Activated T-helper 1 cell treated with anti-CD3 and anti-CD28 coated beads, Interleukin-12 subunit alpha, Interleukin-12 subunit beta, Interleukin-2, Interleukin-4 antibody, amounts not matched to agents 30 ng/mL and 10 ng/mL and 1 ng/mL, durations not matched to agents 14 hours and 24 hours and 36 hours (primary cell): ENCODE results near the gene SUPT5H. TPM values are rescaled to one million over a fixed set of nuclear protein-coding genes. Genes with fewer than 3 reads are reported as not detected.
A peak's percentile ranks its signal among the peaks of the same experiment; 100 is the strongest.
"Not testable (repeated sequence)": the region's sequence is repeated elsewhere in the genome, so short reads cannot be mapped to it uniquely, and the experiment has no call there.

ENCODE experiments used
- DNase-seq: peaks from one replicate; pipeline ENCODE4 v3.0.0; 2021; ENCODE audit warnings: low spot score
- H3K27ac Mint-ChIP-seq: one replicate; pipeline ENCODE4 v1.8.0; 2021; ENCODE audit warnings: mild to moderate bottlenecking, mixed read lengths
- H3K27me3 Mint-ChIP-seq: one replicate; pipeline ENCODE4 v1.8.0; 2022; ENCODE audit warnings: mild to moderate bottlenecking, moderate library complexity, mixed read lengths; ENCODE audit not compliant: insufficient read depth
- H3K36me3 Mint-ChIP-seq: one replicate; pipeline ENCODE4 v1.8.0; 2021; ENCODE audit warnings: low read depth, mixed read lengths
- H3K4me1 Mint-ChIP-seq: one replicate; pipeline ENCODE4 v1.8.0; 2021; ENCODE audit warnings: low read depth, mixed read lengths
- H3K4me3 Mint-ChIP-seq: one replicate; pipeline ENCODE4 v1.8.0; 2021; ENCODE audit warnings: mild to moderate bottlenecking, moderate library complexity, mixed read lengths
- H3K9me3 Mint-ChIP-seq: one replicate; pipeline ENCODE4 v1.8.0; 2021; ENCODE audit warnings: mixed read lengths
- intact Hi-C: fragments of 100-400 bp; cut with micrococcal nuclease; formaldehyde crosslinking; loops from one replicate; pipeline ENCODE4 v1.15.1; 2024
- total RNA-seq: library from RNA; stranded (reverse); gene quantifications from 2 replicates; pipeline ENCODE4 v1.2.3, GENCODE V29; 2022

SUPT5H gene
- total RNA-seq, 1 donor from 2014 or later: 200 TPM

DNA sequence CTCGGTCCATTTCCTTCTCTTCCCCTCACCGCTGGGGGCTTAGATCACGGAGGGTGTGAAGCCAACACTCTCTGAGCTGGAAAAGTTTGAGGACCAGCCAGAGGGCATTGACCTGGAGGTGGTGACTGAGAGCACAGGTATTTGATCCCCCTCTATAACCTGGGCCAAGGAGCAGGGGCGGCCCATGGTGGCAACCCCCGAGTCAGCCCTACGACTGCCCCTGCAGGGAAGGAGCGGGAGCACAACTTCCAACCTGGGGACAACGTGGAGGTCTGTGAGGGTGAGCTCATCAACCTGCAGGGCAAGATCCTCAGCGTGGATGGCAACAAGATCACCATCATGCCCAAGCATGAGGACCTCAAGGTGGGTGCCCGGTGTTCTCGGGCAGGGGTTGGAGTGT lies 23.7 kb downstream of the SUPT5H start:
- no peak overlapping the region for H3K27ac Mint-ChIP-seq
- intact Hi-C loops: no loop called here
- no peaks in the 10 kb centered on the region for H3K9me3 Mint-ChIP-seq
- H3K27me3 Mint-ChIP-seq: no peaks in the 10 kb centered on the region
- peaks cover 24% of the 10 kb centered on the region for H3K4me1 Mint-ChIP-seq
- peaks cover 68% of the 10 kb centered on the region for H3K36me3 Mint-ChIP-seq
- H3K4me3 Mint-ChIP-seq: no peak overlapping the region
- no peak for DNase-seq

DNA sequence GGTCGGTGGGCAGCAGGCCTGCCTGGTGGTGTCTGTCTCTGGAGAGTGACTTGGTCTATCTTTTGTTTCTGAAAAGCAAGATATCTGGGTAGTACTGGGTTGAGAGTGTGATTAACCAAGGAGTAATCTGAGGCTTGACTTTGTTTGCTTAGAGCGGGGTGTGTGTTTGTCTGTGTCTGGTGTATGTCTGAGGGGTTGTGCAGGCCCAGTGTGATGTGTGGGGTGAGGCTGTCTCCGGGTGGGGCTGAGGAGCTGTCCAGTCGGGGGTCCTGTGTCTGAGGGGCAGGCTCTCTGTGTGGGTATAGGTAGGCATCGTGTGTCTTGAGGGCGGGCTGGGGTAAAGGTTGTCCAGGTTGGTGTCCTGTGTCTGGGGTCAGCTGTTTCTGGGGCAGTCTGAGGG lies 24.2 kb downstream of the SUPT5H start:
- no peaks in the 10 kb centered on the region for H3K27me3 Mint-ChIP-seq
- no peaks in the 10 kb centered on the region for H3K9me3 Mint-ChIP-seq
- peaks cover 72% of the 10 kb centered on the region for H3K36me3 Mint-ChIP-seq
- intact Hi-C loops: no loop called here
- peak overlapping the region; percentile 67 for H3K27ac Mint-ChIP-seq
- DNase-seq: no peak
- H3K4me1 Mint-ChIP-seq: peaks cover 24% of the 10 kb centered on the region
- no peak overlapping the region for H3K4me3 Mint-ChIP-seq

DNA sequence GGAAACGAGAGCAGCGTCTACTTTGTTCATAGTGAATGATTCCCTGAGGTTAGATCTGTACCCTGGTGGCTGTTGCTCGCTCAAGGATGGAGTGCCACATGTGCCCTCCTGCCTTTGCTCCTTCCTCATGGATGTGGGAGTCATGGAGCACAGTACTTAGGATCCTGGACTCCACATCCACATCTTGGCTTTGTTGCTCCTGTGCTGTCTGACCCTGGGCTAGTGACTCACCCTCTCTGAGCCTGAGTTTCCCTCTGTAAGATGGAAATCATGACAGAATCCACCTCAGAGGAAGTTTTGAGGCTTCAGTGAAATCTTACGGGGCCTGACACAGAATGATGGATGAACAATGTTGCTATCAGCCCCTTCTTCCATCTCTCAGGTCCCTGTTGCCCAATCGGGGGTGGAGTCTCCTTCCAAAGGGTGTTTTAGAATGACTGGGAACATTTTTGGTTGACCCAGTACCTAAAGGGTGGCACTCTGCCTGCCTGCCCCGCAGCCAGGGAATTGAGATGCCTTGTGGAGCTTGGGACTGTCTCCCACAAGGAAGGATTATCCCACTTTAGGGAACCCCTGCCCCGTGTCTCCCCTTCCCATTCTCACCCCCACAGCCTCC lies 25.4 kb downstream of the SUPT5H start:
- Mint-ChIP-seq H3K36me3 (peaks cover 67% of the 10 kb centered on the region), H3K9me3 (no peaks in the 10 kb centered on the region), H3K27me3 (no peaks in the 10 kb centered on the region), H3K4me1 (peaks cover 24% of the 10 kb centered on the region), H3K4me3 (no peak overlapping the region), H3K27ac (peak overlapping the region; percentile 76)
- intact Hi-C loops: no loop called here
- no peak for DNase-seq

DNA sequence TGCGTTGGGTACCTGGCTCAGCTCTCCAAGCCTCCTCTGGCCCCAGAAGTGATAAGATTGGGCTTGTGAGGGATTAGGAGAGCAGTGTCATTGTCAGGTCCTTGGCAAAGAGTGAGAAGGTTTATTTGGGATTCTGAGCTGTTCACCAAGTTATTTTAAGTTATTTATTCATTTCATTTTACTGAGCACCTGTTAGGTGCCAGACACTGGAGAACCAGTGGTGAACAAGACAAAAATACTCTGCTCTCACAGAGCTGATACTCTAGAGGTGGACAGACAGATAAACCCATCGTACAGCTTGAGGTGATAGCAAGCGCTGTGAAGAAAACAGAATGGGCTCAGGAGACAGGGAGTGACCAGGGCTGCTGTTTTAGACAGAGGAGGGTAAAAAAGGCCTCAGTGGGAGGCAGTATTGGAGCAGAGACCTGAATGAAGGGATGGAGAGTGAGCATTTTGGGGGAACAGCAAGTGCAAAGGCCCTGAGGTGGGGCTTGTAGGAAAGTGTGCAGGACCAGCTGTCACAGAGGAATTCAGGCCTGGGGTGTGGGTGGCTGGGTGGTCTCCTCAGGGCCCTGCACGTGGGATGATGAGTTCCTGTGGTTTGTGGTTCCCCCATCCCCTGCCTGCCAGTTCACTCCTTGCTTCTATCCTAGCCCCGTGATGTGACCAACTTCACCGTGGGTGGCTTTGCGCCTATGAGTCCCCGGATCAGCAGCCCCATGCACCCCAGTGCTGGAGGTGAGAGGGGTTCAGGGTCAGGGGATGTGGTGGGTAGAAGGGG lies 26.6 kb downstream of the SUPT5H start:
- intact Hi-C loops: no loop called here
- Mint-ChIP-seq H3K36me3 (peaks cover 62% of the 10 kb centered on the region), H3K9me3 (no peaks in the 10 kb centered on the region)

DNA sequence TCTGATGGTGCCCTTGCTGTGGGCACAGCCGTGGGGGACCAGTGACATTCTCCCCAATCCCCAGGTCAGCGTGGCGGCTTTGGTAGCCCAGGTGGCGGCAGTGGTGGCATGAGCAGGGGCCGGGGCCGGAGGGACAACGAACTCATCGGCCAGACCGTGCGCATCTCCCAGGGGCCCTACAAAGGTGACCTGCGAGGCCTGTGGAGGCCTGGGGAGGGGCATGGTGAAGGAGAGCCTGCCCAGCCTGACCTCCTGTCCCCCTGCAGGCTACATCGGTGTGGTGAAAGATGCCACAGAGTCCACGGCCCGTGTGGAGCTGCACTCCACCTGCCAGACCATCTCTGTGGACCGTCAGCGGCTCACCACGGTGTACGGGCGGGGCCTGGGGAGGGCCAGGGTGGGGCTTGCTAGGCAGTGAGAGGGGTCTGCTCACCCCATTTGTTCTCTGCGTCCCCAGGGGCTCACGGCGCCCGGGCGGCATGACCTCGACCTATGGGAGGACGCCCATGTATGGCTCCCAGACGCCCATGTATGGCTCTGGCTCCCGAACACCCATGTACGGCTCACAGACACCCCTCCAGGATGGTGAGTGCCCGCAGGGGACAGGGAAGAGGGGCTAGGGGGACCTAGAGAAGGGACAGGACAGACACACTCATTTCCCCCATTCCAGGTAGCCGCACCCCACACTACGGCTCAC lies 27.5 kb downstream of the SUPT5H start:
- H3K27me3 Mint-ChIP-seq: no peaks in the 10 kb centered on the region
- DNase-seq: no peak
- H3K27ac Mint-ChIP-seq: no peak overlapping the region
- intact Hi-C loops: no loop called here
- H3K4me1 Mint-ChIP-seq: peaks cover 24% of the 10 kb centered on the region
- no peak overlapping the region for H3K4me3 Mint-ChIP-seq
- peaks cover 56% of the 10 kb centered on the region for H3K36me3 Mint-ChIP-seq
- H3K9me3 Mint-ChIP-seq: no peaks in the 10 kb centered on the region

More for the DNA sequence above, 26.6 kb downstream of the SUPT5H start:
- no peaks in the 10 kb centered on the region for H3K27me3 Mint-ChIP-seq
- DNase-seq: no peak
- peak overlapping the region; percentile 61 for H3K27ac Mint-ChIP-seq
- peaks cover 24% of the 10 kb centered on the region for H3K4me1 Mint-ChIP-seq
- H3K4me3 Mint-ChIP-seq: no peak overlapping the region

- peaks cover 51% of the 10 kb centered on the region for H3K36me3 Mint-ChIP-seq
- no peaks in the 10 kb centered on the region for H3K9me3 Mint-ChIP-seq
- H3K27ac Mint-ChIP-seq: no peak overlapping the region
- peaks cover 24% of the 10 kb centered on the region for H3K4me1 Mint-ChIP-seq
- intact Hi-C loops: no loop called here
- H3K4me3 Mint-ChIP-seq: no peak overlapping the region
- no peak for DNase-seq
- no peaks in the 10 kb centered on the region for H3K27me3 Mint-ChIP-seq
Measured at GRCh38 chr19:39473443-39473960, 28.1 kb downstream of the SUPT5H start.

GRCh38 chr19:39474139-39474620 lies 28.8 kb downstream of the SUPT5H start:
- no peak overlapping the region for H3K4me3 Mint-ChIP-seq
- peaks cover 24% of the 10 kb centered on the region for H3K4me1 Mint-ChIP-seq
- H3K27ac Mint-ChIP-seq: peak overlapping the region; percentile 53
- H3K9me3 Mint-ChIP-seq: no peaks in the 10 kb centered on the region
- no peaks in the 10 kb centered on the region for H3K27me3 Mint-ChIP-seq
- H3K36me3 Mint-ChIP-seq: peaks cover 44% of the 10 kb centered on the region
- intact Hi-C loops: loop anchor here (1.0 kb wide), 1 partner anchor 58 kb away; the partner anchor contains the start of gene EID2B
- DNase-seq: peak; percentile 57

DNA sequence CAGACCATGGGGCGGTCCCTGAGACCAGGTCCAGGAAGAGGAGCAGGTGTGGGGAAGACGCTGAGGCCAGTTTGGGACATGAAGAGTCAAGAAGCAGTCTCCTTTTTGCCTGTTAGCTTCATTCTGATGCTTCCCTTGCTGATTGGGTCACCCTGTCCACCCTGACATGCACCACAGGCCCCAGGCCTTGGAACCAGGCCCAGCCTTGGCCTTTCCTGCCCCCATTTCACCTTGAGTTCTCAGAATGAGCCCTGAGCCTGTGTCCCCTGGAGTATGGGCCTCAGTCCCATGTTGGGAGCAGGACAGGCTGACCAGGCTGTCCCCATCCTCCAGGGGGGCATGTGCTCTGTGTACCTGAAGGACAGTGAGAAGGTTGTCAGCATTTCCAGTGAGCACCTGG lies 30.4 kb downstream of the SUPT5H start:
- no peaks in the 10 kb centered on the region for H3K27me3 Mint-ChIP-seq
- no peak overlapping the region for H3K27ac Mint-ChIP-seq
- H3K4me3 Mint-ChIP-seq: no peak overlapping the region
- H3K36me3 Mint-ChIP-seq: peaks cover 30% of the 10 kb centered on the region
- DNase-seq: no peak
- H3K4me1 Mint-ChIP-seq: peaks cover 26% of the 10 kb centered on the region
- intact Hi-C loops: no loop called here
- no peaks in the 10 kb centered on the region for H3K9me3 Mint-ChIP-seq

GRCh38 chr19:39479319-39479801 lies 34.0 kb downstream of the SUPT5H start:
- intact Hi-C loops, H3K27me3 Mint-ChIP-seq, DNase-seq, H3K9me3 Mint-ChIP-seq: not testable (repeated sequence)
- Mint-ChIP-seq H3K4me1 (peaks cover 28% of the 10 kb centered on the region), H3K27ac (peak overlapping the region; percentile 94), H3K36me3 (peaks cover 24% of the 10 kb centered on the region), H3K4me3 (peak overlapping the region; percentile 95)

DNA sequence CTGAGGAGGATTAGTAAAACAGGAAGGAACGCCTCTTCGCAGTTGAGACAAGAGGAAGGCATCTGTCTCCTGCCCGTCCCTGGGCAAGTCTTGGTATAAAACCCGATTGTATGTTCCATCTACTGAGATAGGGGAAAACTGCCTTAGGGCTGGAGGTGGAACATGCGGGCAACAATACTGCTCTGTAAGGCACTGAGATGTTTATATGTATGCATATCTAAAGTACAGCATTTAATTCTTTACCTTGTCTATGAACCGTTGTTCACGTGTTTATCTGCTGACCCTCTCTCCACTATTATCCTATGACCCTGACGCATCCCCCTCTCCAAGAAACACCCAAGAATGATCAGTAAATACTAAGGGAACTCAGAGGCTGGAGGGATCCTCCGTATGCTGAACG lies 34.5 kb downstream of the SUPT5H start:
- Mint-ChIP-seq H3K36me3 (peaks cover 19% of the 10 kb centered on the region), H3K4me3 (peak overlapping the region; percentile 95), H3K4me1 (peaks cover 28% of the 10 kb centered on the region), H3K27ac (peak overlapping the region; percentile 94), H3K9me3 (no peaks in the 10 kb centered on the region), H3K27me3 (no peaks in the 10 kb centered on the region)
- DNase-seq: no peak
- intact Hi-C loops: loop anchor here (1.0 to 2.0 kb wide), 7 partner anchors 19 to 199 kb away; partner anchors contain the start of genes DLL3, EID2B, PLEKHG2 and SUPT5H

GRCh38 chr19:39480337-39481228 lies 35.2 kb downstream of the SUPT5H start, which contains the start of gene TIMM50:
Gene TIMM50 (plus strand): TSS chr19:39480838. CDS start chr19:39480854, 16 bp downstream.
- intact Hi-C loops: loop anchor here (1.0 to 2.0 kb wide), 8 partner anchors 18 to 313 kb away; partner anchors contain the start of genes DLL3, EID2B, PLEKHG2 and SUPT5H
- DNase-seq: peak; percentile 96
- H3K27ac Mint-ChIP-seq: peak within 1 kb of the TSS; percentile 94
- H3K36me3 Mint-ChIP-seq: peaks cover 18% of the 10 kb centered on the region
- H3K9me3 Mint-ChIP-seq: no peaks in the 10 kb centered on the region
- H3K27me3 Mint-ChIP-seq: no peaks in the 10 kb centered on the region
- peak within 1 kb of the TSS; percentile 95 for H3K4me3 Mint-ChIP-seq
- peaks cover 28% of the 10 kb centered on the region for H3K4me1 Mint-ChIP-seq

DNA sequence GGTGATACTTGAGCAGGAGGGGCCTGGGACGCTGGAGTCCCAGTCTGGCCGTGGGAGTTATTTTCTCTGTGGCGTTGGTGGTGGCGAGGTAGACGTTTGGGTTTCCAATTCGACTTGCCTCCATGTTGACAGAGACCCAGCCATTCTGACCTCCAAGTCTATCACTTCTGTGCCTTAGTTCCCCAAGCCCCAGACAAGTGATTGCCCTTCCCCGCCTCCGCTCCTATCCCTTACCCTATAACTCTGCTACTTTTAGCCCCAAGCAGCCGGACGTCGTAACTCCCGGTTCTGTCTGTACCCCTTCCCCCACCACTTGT lies 35.8 kb downstream of the SUPT5H start:
- intact Hi-C loops: loop anchor here (1.0 to 2.0 kb wide), 4 partner anchors 18 to 312 kb away; partner anchors contain the start of gene DLL3
- no peak for DNase-seq
- peaks cover 28% of the 10 kb centered on the region for H3K4me1 Mint-ChIP-seq
- peak overlapping the region; percentile 95 for H3K4me3 Mint-ChIP-seq
- peak overlapping the region; percentile 94 for H3K27ac Mint-ChIP-seq
- no peaks in the 10 kb centered on the region for H3K27me3 Mint-ChIP-seq
- H3K9me3 Mint-ChIP-seq: no peaks in the 10 kb centered on the region
- H3K36me3 Mint-ChIP-seq: peaks cover 18% of the 10 kb centered on the region
